SK-N-SH (cell line): ENCODE results near the gene TMEM232.

Source experiments
- CHD2 ChIP-seq: fragments of 150-350 bp; IDR thresholded peaks from 2 replicates; pipeline ENCODE4 v1.6.1; 2018; ENCODE audit warnings: low read length; ENCODE audit not compliant: partially characterized antibody
- EP300 ChIP-seq, 2 experiments: IDR thresholded peaks; 2 replicates each; pipeline versions ENCODE4 v1.4.0 to v1.6.1; 2012; ENCODE audit warnings: borderline replicate concordance in 1 of 2, low read depth in 1 of 2, low read length in 1 of 2
- EZH2phosphoT487 ChIP-seq: fragments of 200-600 bp; sonication (generic); IDR thresholded peaks from 2 replicates; pipeline ENCODE4 v1.6.1; 2017; ENCODE audit warnings: low read depth, mixed run types, mild to moderate bottlenecking, antibody characterized with exemption, moderate library complexity, borderline replicate concordance
- JUND ChIP-seq: IDR thresholded peaks from 2 replicates; pipeline ENCODE4 v1.4.0; 2012
- MAX ChIP-seq: IDR thresholded peaks from 2 replicates; pipeline ENCODE4 v1.4.0; 2012; ENCODE audit warnings: low read depth
- NFIC ChIP-seq: IDR thresholded peaks from 2 replicates; pipeline ENCODE4 v1.4.0; 2012; ENCODE audit warnings: borderline replicate concordance
- POLR2AphosphoS5 ChIP-seq: IDR thresholded peaks from 2 replicates; pipeline ENCODE4 v1.6.1; 2012; ENCODE audit warnings: low read depth, low read length
- RAD21 ChIP-seq: IDR thresholded peaks from 2 replicates; pipeline ENCODE4 v1.6.1; 2012; ENCODE audit warnings: mild to moderate bottlenecking, low read length
- SMC3 ChIP-seq: IDR thresholded peaks from 2 replicates; pipeline ENCODE4 v1.6.1; 2012; ENCODE audit warnings: low read depth, low read length, improper control_type of control experiment
- TAF1 ChIP-seq: IDR thresholded peaks from 2 replicates; pipeline ENCODE4 v1.6.1; 2012; ENCODE audit warnings: low read depth, mild to moderate bottlenecking, low read length, moderate library complexity, borderline replicate concordance
- YY1 ChIP-seq: IDR thresholded peaks from 2 replicates; pipeline ENCODE4 v1.4.0; 2012; ENCODE audit warnings: low read depth, mild to moderate bottlenecking
- ZBTB33 ChIP-seq: IDR thresholded peaks from 2 replicates; pipeline ENCODE4 v1.4.0; 2012; ENCODE audit warnings: low read depth, borderline replicate concordance
- TF ChIP-seq, protein P1 (sequence below): fragments of 200-600 bp; sonication (generic); IDR thresholded peaks from 2 replicates; pipeline ENCODE4 v1.6.1; 2017; ENCODE audit warnings: antibody characterized with exemption, mild to moderate bottlenecking, moderate library complexity
- TF ChIP-seq, protein P2 (sequence below): IDR thresholded peaks from 2 replicates; pipeline ENCODE4 v1.6.1; 2012; ENCODE audit warnings: mild to moderate bottlenecking, low read depth, low read length, moderate library complexity

- TF ChIP-seq, protein P1, sequence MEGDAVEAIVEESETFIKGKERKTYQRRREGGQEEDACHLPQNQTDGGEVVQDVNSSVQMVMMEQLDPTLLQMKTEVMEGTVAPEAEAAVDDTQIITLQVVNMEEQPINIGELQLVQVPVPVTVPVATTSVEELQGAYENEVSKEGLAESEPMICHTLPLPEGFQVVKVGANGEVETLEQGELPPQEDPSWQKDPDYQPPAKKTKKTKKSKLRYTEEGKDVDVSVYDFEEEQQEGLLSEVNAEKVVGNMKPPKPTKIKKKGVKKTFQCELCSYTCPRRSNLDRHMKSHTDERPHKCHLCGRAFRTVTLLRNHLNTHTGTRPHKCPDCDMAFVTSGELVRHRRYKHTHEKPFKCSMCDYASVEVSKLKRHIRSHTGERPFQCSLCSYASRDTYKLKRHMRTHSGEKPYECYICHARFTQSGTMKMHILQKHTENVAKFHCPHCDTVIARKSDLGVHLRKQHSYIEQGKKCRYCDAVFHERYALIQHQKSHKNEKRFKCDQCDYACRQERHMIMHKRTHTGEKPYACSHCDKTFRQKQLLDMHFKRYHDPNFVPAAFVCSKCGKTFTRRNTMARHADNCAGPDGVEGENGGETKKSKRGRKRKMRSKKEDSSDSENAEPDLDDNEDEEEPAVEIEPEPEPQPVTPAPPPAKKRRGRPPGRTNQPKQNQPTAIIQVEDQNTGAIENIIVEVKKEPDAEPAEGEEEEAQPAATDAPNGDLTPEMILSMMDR = peak; percentile 15; the same call in 1 of the 2 replicates
- TF ChIP-seq EP300 (IDR thresholded peaks at IDR 0.05; ENCODE audit: borderline replicate concordance in 1 of 2, low read depth in 1 of 2, low read length in 1 of 2) (no peak), SMC3 (no peak), RAD21 (no peak), EZH2phosphoT487 (no peak), POLR2AphosphoS5 (no peak), ZBTB33 (no peak), TAF1 (no peak), CHD2 (no peak), YY1 (no peak), NFIC (no peak), MAX (no peak), JUND (no peak)
- TF ChIP-seq, protein P2, sequence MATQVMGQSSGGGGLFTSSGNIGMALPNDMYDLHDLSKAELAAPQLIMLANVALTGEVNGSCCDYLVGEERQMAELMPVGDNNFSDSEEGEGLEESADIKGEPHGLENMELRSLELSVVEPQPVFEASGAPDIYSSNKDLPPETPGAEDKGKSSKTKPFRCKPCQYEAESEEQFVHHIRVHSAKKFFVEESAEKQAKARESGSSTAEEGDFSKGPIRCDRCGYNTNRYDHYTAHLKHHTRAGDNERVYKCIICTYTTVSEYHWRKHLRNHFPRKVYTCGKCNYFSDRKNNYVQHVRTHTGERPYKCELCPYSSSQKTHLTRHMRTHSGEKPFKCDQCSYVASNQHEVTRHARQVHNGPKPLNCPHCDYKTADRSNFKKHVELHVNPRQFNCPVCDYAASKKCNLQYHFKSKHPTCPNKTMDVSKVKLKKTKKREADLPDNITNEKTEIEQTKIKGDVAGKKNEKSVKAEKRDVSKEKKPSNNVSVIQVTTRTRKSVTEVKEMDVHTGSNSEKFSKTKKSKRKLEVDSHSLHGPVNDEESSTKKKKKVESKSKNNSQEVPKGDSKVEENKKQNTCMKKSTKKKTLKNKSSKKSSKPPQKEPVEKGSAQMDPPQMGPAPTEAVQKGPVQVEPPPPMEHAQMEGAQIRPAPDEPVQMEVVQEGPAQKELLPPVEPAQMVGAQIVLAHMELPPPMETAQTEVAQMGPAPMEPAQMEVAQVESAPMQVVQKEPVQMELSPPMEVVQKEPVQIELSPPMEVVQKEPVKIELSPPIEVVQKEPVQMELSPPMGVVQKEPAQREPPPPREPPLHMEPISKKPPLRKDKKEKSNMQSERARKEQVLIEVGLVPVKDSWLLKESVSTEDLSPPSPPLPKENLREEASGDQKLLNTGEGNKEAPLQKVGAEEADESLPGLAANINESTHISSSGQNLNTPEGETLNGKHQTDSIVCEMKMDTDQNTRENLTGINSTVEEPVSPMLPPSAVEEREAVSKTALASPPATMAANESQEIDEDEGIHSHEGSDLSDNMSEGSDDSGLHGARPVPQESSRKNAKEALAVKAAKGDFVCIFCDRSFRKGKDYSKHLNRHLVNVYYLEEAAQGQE = no peak
These were observed 499 bp upstream of the TMEM232 start for GRCh38 chr5:110727025-110727314.
